ENCODE results near the gene NCL. TPM values are rescaled to one million over a fixed set of nuclear protein-coding genes. Genes with fewer than 3 reads are reported as not detected.

Gene NCL
- total and polyA plus RNA-seq, 2 of the 13 experiments (the other 11 are each of a cell fraction or from before 2014, with no cell fraction given), result 105 to 779 TPM

- TF ChIP-seq ZNF142 (CRISPR knock-in tag; IDR thresholded peaks at IDR 0.05) (0 out of 2 replicates have a peak, but pooled peaks have one; percentile 69), FOXK2 (IDR thresholded peaks at IDR 0.05) (no peak), ZGPAT (CRISPR knock-in tag; IDR thresholded peaks at IDR 0.05) (peak; percentile 22; the same call in 1 of the 2 replicates), PRDM15 (CRISPR knock-in tag; IDR thresholded peaks at IDR 0.05) (0 out of 2 replicates have a peak, but pooled peaks have one; percentile 43), ZNF451 (CRISPR knock-in tag; IDR thresholded peaks at IDR 0.05) (no peak), CBX1 (IDR thresholded peaks at IDR 0.05; ENCODE audit: low read depth) (no peak), ZNF280D (CRISPR knock-in tag; IDR thresholded peaks at IDR 0.05) (no peak; the same call in 1 of the 2 replicates), MYPOP (CRISPR knock-in tag; IDR thresholded peaks at IDR 0.05) (peak; percentile 60; the same call in 1 of the 2 replicates), ZNF354B (CRISPR knock-in tag; IDR thresholded peaks at IDR 0.05) (no peak), BRF2 (CRISPR knock-in tag; IDR thresholded peaks at IDR 0.05) (0 out of 2 replicates have a peak, but pooled peaks have one; percentile 53)
These were observed 45.3 kb downstream of the NCL start (continued) for GRCh38 chr2:231418820-231419640.

Data from HepG2 (cell line).